ES-I3 (cell line): ENCODE data around the gene SPNS2.

ENCODE experiments used
- H3K36me3 ChIP-seq: 2 replicates; pipeline ENCODE4 v1.6.1; 2013; ENCODE audit warnings: mild to moderate bottlenecking, low read length, control low read depth, moderate library complexity; ENCODE audit not compliant: insufficient read depth
- H3K4me1 ChIP-seq: 2 replicates; pipeline ENCODE4 v1.6.1; 2013; ENCODE audit warnings: mild to moderate bottlenecking, control low read depth, low read length; ENCODE audit not compliant: insufficient read depth
- H3K9ac ChIP-seq: 2 replicates; pipeline ENCODE4 v1.6.1; 2013; ENCODE audit warnings: low read depth, mild to moderate bottlenecking, low read length, moderate library complexity
- H3K9me3 ChIP-seq: 2 replicates; pipeline ENCODE4 v1.6.1; 2013; ENCODE audit warnings: mild to moderate bottlenecking, low read length, moderate library complexity; ENCODE audit not compliant: control insufficient read depth, insufficient read depth

The SPNS2 gene

DNA sequence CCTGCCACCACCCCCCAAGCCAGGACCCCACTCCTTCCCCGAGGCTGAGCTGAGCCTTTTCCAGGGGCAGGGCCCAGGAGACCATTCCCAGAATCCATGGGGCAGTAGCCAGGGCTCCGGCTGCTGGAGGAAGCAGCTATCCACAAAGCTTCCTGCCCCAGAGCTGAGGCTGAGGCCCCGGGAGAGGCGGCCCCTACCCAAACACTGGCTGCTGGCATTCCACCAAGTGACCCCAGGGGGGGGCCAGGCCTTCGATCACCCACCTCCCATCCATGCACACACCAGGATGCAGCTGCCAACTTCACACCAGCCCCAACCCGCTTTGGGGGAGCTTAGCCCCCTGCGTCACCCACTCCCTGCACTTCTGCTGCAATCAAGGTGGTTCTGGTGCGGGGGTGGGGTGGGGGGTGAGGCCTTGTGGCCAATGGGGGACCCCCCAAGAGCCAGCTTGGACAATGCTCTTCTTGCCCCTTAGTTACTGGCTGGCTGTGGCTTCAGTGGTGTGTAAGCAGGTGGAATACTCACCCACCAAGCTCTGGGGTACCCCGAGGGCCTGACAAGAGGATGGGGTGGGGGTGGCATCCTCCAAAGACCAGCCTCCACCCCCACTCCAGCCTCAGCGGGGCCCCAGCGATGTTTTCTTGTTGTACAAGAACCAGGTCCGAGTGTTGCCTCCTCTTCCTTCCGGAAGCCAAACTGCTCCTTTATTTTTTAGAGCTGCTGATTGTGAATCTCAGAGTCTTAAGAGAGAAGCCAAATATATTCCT lies 39.7 kb downstream of the SPNS2 start:
- Histone ChIP-seq H3K4me1 (peaks cover 4% of the 10 kb centered on the region; the same call in 1 of the 2 replicates), H3K36me3 (no peaks in the 10 kb centered on the region; the same call in 1 of the 2 replicates), H3K9ac (no peak overlapping the region), H3K9me3 (no peaks in the 10 kb centered on the region)

GRCh38 chr17:4539025-4539424 lies 40.3 kb downstream of the SPNS2 start:
- Histone ChIP-seq H3K36me3 (no peaks in the 10 kb centered on the region; the same call in 1 of the 2 replicates), H3K9ac (no peak overlapping the region), H3K4me1 (peaks cover 4% of the 10 kb centered on the region; the same call in 1 of the 2 replicates), H3K9me3 (no peaks in the 10 kb centered on the region)

DNA sequence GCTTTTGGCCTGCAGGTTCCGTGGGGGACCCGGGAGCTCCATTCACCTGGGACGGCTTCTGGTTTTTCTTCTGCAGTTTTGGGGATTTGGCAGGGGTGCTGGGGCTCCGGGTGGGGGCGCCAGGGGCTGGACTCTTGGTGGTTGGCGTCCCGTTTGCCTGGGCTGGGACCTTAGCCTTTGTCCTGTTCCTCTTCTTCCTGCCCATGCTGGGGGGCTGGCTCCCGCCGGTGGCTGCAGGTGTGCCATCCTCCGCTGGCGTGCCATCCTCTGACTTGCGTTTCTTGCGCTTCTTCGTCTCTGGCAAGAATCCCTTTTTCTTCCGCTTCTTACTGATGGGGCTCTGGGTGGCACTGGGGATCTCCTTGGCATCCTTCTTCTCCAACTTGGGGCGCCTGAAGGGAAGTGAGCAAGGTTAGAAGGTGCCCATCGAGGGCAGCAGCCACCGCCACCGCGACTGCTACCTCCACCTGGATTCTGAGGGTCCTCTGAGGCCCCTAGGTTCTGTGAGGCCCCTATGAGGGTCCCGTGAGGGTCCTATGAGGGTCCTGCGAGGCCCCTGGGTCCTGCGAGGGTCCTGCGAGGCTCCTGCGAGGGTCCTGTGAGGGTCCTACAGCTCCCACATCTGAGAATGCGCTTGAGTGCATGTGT lies 41.0 kb downstream of the SPNS2 start:
- H3K4me1 ChIP-seq: peaks cover 4% of the 10 kb centered on the region; the same call in 1 of the 2 replicates
- H3K9ac ChIP-seq: no peak overlapping the region
- H3K36me3 ChIP-seq: no peaks in the 10 kb centered on the region; the same call in 1 of the 2 replicates
- H3K9me3 ChIP-seq: no peaks in the 10 kb centered on the region

- Histone ChIP-seq H3K4me1 (peaks cover 4% of the 10 kb centered on the region; the same call in 1 of the 2 replicates), H3K36me3 (no peaks in the 10 kb centered on the region; the same call in 1 of the 2 replicates), H3K9me3 (no peaks in the 10 kb centered on the region), H3K9ac (no peak overlapping the region)
Observed at GRCh38 chr17:4540224-4540651, 41.6 kb downstream of the SPNS2 start.

GRCh38 chr17:4540687-4541327 lies 42.1 kb downstream of the SPNS2 start:
- Histone ChIP-seq H3K9ac (no peak overlapping the region), H3K36me3 (no peaks in the 10 kb centered on the region; the same call in 1 of the 2 replicates), H3K4me1 (peaks cover 4% of the 10 kb centered on the region; the same call in 1 of the 2 replicates), H3K9me3 (no peaks in the 10 kb centered on the region)

DNA sequence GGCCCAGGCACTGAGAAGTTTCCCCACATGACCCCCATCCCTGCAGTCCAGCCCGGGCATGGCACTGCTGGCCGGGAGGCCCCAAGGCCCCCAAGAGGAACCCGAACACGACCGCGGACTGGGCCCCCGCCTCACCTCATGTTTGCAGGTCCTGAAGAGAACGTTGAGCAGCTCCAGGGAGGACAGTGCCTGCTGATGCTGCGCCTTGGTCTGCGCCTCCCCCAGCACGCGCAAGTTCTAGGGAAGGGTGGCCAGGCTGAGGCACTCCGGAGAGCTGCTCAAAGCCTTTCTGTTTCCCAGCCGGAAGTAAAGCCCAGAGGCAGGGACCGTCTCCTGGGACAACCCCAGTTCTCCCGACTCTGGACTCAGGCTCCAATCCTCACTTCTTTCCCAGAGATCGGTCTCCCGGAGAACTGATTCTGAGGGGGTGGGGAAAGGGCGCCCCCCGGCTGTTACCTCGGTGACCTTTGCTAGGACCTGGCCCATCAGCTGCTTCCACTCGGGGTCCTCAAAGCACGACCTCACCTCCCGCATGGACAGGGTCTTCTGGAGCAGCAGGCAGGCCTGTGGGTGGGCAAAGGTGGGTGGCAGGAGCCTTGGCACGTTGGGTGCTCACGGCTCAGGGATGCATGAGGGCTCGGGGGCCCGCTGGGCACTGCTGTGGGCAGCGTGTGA lies 42.8 kb downstream of the SPNS2 start:
- no peaks in the 10 kb centered on the region; the same call in 1 of the 2 replicates for H3K36me3 ChIP-seq
- H3K9ac ChIP-seq: no peak overlapping the region
- H3K4me1 ChIP-seq: peaks cover 4% of the 10 kb centered on the region; the same call in 1 of the 2 replicates
- H3K9me3 ChIP-seq: no peaks in the 10 kb centered on the region

- Histone ChIP-seq H3K36me3 (peaks cover 3% of the 10 kb centered on the region), H3K4me1 (no peaks in the 10 kb centered on the region; the same call in 1 of the 2 replicates), H3K9me3 (no peaks in the 10 kb centered on the region), H3K9ac (no peak overlapping the region)
Observed at GRCh38 chr17:4542003-4542725, 43.5 kb downstream of the SPNS2 start.

GRCh38 chr17:4542726-4543191 lies 44.1 kb downstream of the SPNS2 start:
- Histone ChIP-seq H3K36me3 (peaks cover 7% of the 10 kb centered on the region), H3K9ac (no peak overlapping the region), H3K9me3 (no peaks in the 10 kb centered on the region), H3K4me1 (no peaks in the 10 kb centered on the region)

DNA sequence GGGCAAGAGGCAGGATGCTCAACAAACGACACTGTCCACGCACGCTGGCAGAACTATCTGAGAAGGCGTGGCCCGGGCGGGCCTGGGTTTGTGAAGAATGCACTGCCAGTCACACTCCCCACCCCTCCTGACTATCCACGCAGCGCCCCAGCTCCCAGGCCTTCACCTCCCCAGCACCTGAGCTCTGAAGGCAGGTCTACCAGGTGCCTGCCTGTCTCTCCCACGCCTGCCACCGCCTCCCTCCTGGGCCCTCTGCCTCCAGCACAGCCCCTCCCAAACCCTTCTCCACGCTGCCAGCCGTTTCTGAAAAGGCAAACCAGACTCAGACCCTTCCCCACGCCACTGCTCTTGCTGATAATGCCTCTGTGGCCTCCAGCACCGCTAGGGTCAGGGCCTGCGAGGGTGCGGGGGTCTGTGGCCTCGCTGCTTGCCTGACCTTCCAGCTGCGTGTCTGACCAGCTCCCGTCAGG lies 44.9 kb downstream of the SPNS2 start:
- Histone ChIP-seq H3K4me1 (no peaks in the 10 kb centered on the region), H3K36me3 (peaks cover 11% of the 10 kb centered on the region), H3K9ac (no peak overlapping the region), H3K9me3 (no peaks in the 10 kb centered on the region)

DNA sequence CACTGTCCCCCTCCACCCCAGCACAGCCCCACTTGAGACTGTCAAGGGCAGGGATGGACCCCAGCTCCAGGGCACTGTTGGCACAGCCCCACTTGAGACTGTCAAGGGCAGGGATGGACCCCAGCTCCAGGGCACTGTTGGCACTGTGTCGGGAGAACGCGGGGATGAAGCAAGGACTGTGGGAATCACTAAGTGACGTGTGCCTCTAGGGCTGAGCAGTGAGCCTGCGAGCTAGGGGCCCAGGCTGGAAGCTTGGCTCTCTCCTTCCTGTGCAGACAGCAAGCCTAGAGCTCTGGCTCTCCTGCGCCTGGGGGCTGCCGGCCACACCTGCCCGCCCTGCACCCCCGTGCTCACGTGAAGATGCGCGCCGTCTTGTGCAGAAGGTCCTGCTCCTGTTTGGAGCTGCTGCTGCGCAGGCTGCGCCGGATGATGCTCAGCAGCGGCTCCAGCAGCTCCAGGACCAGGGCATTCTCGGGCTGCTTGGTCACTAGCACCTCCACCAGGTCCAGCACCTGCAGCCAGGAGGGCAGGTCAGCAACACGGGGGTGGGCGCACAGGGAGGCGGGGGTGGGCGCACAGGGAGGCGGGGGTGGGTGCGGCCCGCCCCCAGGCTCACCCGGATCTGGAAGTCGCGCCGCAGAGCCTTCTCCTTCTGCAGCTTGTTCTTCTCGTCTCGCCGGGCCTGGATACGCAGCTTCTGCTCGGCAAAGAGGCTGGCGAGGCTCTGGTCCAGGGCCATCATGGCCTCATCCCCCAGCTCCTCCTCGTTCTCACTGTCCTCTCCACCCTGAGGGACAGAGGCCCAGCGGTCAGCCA lies 45.7 kb downstream of the SPNS2 start:
- Histone ChIP-seq H3K9me3 (no peaks in the 10 kb centered on the region), H3K4me1 (peaks cover 2% of the 10 kb centered on the region; the same call in 1 of the 2 replicates), H3K9ac (no peak overlapping the region), H3K36me3 (peaks cover 16% of the 10 kb centered on the region)

- peaks cover 2% of the 10 kb centered on the region; the same call in 1 of the 2 replicates for H3K4me1 ChIP-seq
- no peak overlapping the region for H3K9ac ChIP-seq
- no peaks in the 10 kb centered on the region for H3K9me3 ChIP-seq
- peaks cover 20% of the 10 kb centered on the region for H3K36me3 ChIP-seq
Observed at GRCh38 chr17:4544951-4545216, 46.2 kb downstream of the SPNS2 start.

- Histone ChIP-seq H3K36me3 (peaks cover 22% of the 10 kb centered on the region), H3K9me3 (no peaks in the 10 kb centered on the region), H3K4me1 (peaks cover 2% of the 10 kb centered on the region; the same call in 1 of the 2 replicates), H3K9ac (no peak overlapping the region)
Observed at GRCh38 chr17:4545217-4545951, 46.7 kb downstream of the SPNS2 start.
